ENCODE measurements around the gene C1QTNF2.

C1QTNF2 gene

DNA sequence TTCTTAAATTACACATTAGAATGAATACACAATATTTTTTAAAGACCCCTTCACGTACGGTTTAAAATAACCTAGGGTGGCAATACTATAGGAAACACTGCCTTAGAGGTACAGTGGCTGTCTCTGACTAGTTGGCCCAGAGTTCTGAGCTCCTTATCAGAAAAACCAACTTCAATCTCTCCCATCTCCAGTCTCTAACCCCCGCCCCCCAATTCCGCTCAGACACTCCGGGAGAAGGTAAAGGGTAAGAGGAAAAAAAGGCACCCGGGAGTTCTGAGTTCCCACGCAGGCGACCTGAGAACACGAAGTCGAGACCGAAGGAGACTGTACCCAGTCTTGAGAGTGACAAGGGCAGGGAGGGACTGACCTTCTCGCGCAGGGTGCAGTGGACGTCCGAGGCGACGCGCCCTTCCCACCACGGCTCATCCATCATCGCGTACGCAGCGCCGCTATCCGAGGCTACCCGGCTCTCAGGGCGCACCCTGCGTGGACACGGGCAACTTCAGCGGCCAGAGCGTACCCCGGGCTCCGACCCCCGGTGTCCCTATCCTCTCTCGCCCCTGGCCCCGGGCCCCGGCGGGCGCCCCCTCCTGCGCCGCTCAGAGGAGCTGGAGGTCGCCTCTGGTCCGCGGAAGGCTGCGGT is 58.8 kb downstream of the C1QTNF2 start:
- in situ Hi-C loops (cut with HindIII; ENCODE audit: low sequenced_read_pairs), result no loop called here
- DNase-seq (ENCODE audit: low read depth), result no peak
- peak overlapping the region; percentile 73 for H3K4me3 ChIP-seq (ENCODE audit: low read depth, low read length)
- TF ChIP-seq, protein P1, sequence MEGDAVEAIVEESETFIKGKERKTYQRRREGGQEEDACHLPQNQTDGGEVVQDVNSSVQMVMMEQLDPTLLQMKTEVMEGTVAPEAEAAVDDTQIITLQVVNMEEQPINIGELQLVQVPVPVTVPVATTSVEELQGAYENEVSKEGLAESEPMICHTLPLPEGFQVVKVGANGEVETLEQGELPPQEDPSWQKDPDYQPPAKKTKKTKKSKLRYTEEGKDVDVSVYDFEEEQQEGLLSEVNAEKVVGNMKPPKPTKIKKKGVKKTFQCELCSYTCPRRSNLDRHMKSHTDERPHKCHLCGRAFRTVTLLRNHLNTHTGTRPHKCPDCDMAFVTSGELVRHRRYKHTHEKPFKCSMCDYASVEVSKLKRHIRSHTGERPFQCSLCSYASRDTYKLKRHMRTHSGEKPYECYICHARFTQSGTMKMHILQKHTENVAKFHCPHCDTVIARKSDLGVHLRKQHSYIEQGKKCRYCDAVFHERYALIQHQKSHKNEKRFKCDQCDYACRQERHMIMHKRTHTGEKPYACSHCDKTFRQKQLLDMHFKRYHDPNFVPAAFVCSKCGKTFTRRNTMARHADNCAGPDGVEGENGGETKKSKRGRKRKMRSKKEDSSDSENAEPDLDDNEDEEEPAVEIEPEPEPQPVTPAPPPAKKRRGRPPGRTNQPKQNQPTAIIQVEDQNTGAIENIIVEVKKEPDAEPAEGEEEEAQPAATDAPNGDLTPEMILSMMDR (IDR thresholded peaks at IDR 0.05; ENCODE audit: low read depth, low read length, missing control alignments), result no peak

DNA sequence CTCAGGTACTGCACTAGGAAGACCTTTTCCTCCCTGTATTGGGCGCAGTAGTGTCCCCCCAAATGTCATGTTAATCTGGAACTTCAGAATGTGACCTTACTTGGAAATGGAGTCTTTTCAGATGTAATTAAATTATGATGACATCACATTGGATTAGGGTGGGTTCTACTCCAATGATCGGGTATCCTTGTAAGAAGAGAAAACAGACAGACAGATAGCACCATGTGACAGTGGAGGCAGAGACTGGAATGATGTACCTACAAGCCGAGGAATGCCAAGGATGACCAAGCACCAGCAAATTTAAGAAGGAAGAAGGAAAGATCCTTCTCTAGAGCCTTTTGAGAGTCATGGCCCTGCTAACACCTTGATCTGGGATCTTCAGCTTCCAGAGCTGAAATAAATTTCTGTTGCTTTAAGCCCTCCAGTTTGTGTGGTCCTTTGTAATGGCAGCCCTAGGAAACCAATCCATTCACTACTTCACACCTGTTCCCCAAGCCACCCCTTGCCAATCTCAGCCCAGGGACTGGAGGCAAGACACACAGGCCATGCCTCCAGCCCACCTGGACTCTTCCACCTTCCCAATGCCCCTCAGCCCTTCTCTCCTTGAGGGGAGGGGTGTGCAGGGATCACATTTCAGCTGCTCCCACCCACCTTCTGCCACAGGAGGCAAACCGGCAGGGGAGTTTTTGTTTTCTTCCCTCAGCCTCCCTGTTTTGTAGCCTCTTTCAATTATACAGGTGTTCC is 59.7 kb downstream of the C1QTNF2 start:
- no peak for DNase-seq (ENCODE audit: low read depth)
- TF ChIP-seq, protein P1 (IDR thresholded peaks at IDR 0.05; ENCODE audit: low read depth, low read length, missing control alignments), result no peak
- no peak overlapping the region for H3K4me3 ChIP-seq (ENCODE audit: low read depth, low read length)
- in situ Hi-C loops (cut with HindIII; ENCODE audit: low sequenced_read_pairs), result no loop called here

DNA sequence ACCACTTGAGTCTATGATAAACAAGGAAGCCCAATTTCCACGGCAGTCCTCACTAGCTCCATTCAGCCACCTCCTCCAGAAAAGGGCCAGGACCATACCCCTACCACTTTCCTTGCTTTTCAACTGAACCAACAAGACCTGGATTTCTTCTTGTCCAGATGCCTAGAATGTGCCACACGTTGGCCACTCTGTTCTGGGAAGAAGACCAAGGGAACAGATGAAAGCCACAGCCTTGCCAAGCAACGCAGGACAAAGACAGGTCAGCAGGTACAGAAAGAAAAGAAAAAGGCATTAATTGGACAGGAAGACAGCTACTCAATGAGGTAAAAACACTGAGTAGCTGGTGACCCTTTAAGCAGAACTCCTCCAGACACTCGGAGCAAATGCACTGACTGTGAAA is 60.3 kb downstream of the C1QTNF2 start:
- DNase-seq (ENCODE audit: low read depth), result no peak
- no peak overlapping the region for H3K4me3 ChIP-seq (ENCODE audit: low read depth, low read length)
- in situ Hi-C loops (cut with HindIII; ENCODE audit: low sequenced_read_pairs), result no loop called here
- TF ChIP-seq, protein P1 (IDR thresholded peaks at IDR 0.05; ENCODE audit: low read depth, low read length, missing control alignments), result no peak

DNA sequence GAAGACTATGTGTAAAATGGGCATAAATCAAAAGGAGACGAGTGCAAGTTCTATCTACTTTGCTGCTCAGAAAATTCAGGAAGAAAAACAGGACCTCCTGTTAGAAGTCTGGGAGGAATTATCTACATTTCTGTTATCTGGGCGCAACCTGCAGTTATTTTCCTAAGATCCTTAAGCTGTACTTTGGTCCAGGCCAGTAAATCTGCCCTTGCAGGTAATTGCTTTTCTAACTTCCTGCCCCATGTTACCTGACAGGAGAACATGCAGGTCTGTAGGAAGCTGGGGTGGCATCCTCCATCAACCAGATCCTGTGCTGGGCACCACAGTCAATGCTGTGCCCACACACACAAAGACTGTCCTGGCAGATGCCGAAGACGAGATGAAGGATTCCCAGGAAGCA is 63.7 kb downstream of the C1QTNF2 start:
- no peak overlapping the region for H3K4me3 ChIP-seq (ENCODE audit: low read depth, low read length)
- in situ Hi-C loops (cut with HindIII; ENCODE audit: low sequenced_read_pairs), result loop anchor here (5.0 to 10.0 kb wide), 2 partner anchors 54 to 72 kb away; no protein-coding TSS in a partner anchor
- TF ChIP-seq, protein P1 (IDR thresholded peaks at IDR 0.05; ENCODE audit: low read depth, low read length, missing control alignments), result no peak
- no peak for DNase-seq (ENCODE audit: low read depth)

DNA sequence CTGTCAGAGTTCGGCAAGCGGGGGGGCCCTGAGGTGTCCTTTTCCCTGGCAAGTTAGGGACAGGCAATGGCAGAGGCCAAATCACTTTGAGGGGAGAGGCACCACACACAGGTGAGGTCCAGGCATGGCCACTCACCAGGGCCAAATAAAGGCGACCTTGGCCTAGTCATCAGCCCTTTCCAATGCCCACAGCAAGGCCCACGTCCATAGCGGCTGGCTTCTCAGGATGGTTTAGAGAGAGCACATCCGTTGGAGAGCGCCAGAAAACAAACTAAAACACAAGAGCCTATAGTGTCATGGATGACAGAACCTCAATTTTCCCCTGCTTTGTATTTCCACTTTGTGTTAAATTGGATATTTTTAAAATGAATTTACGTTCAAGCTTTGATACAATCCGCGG is 65.1 kb downstream of the C1QTNF2 start:
- no peak for DNase-seq (ENCODE audit: low read depth)
- TF ChIP-seq, protein P1 (IDR thresholded peaks at IDR 0.05; ENCODE audit: low read depth, low read length, missing control alignments), result no peak
- in situ Hi-C loops (cut with HindIII; ENCODE audit: low sequenced_read_pairs), result loop anchor here (5.0 to 10.0 kb wide), 2 partner anchors 53 to 71 kb away; no protein-coding TSS in a partner anchor
- no peak overlapping the region for H3K4me3 ChIP-seq (ENCODE audit: low read depth, low read length)

DNA sequence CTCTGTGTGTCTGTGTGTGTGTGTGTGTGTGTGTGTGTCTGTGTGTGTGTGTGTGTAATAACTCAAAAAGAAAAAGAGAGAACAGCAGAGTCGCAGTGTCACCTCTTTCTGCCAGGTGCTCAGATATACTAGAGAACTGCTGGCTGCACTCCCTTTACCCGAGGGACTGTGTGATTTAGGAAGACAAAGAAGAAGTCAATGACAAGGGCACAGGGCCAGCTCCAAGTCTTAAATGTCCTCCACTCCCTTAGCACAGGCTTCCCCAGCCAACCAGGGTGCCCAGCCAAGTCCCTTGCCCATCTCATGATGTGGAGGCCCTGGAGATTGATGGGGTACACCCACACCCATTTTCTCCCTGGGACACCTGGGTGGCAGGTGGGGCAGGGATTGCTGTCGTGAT is 66.7 kb downstream of the C1QTNF2 start:
- DNase-seq (ENCODE audit: low read depth), result no peak

More for the DNA sequence above, 66.7 kb downstream of the C1QTNF2 start:
- in situ Hi-C loops (cut with HindIII; ENCODE audit: low sequenced_read_pairs), result loop anchor here (10.0 kb wide), 1 partner anchor 69 kb away; no protein-coding TSS in a partner anchor
- TF ChIP-seq, protein P1 (IDR thresholded peaks at IDR 0.05; ENCODE audit: low read depth, low read length, missing control alignments), result no peak
- no peak overlapping the region for H3K4me3 ChIP-seq (ENCODE audit: low read depth, low read length)
